H1 (cell line): ENCODE results near the gene MEX3C. TPM values are rescaled to one million over a fixed set of nuclear protein-coding genes. Genes with fewer than 3 reads are reported as not detected.

Source experiments
- ASH2L ChIP-seq: fragments of 200-600, 300-600 bp; sonication (generic); IDR thresholded peaks from one replicate; pipeline ENCODE4 v1.7.1; 2017; ENCODE audit warnings: low read length
- BRCA1 ChIP-seq: IDR thresholded peaks from 2 replicates; pipeline ENCODE4 v1.6.1; 2012; ENCODE audit warnings: low read depth, low read length, improper control_type of control experiment
- EP300 ChIP-seq, 2 experiments: IDR thresholded peaks; 1 replicate in 1 of 2; 2 replicates in 1 of 2; pipeline ENCODE4 v1.6.1; 2011 to 2012; ENCODE audit warnings: low read depth in 2 of 2, low read length in 2 of 2, mild to moderate bottlenecking in 2 of 2, borderline replicate concordance in 1 of 2, inconsistent platforms in 1 of 2, moderate library complexity in 1 of 2
- EZH2 ChIP-seq: fragments of 200-600 bp; sonication (generic); IDR thresholded peaks from 2 replicates; pipeline ENCODE4 v1.7.1; 2012; ENCODE audit warnings: low read depth, mild to moderate bottlenecking, moderate library complexity, low read length, inconsistent platforms; ENCODE audit not compliant: severe bottlenecking
- FOSL1 ChIP-seq: IDR thresholded peaks from 2 replicates; pipeline ENCODE4 v1.6.1; 2011; ENCODE audit warnings: mild to moderate bottlenecking, low read depth, low read length, moderate library complexity; ENCODE audit not compliant: insufficient read depth
- KDM5A ChIP-seq: fragments of 200-600 bp; IDR thresholded peaks from 2 replicates; pipeline ENCODE4 v1.7.1; 2012; ENCODE audit warnings: mild to moderate bottlenecking, low read length, inconsistent platforms, mixed read lengths
- SP4 ChIP-seq: IDR thresholded peaks from 2 replicates; pipeline ENCODE4 v1.6.1; 2012; ENCODE audit warnings: low read length, inconsistent platforms
- SRF ChIP-seq: IDR thresholded peaks from 2 replicates; pipeline ENCODE4 v1.6.1; 2011; ENCODE audit warnings: mild to moderate bottlenecking, low read depth, low read length, moderate library complexity
- YY1 ChIP-seq: IDR thresholded peaks from 2 replicates; pipeline ENCODE4 v1.6.1; 2011; ENCODE audit warnings: low read depth, mild to moderate bottlenecking, low read length
- polyA plus RNA-seq, 7 experiments: library from polyadenylated mRNA; depleted of rRNA in 3 of 7; stranded (reverse) in 5 of 7; unstranded in 2 of 7; fragments of >200 nt in 5 of 7; fragments of 200-250 nt in 2 of 7; gene quantifications; 1 replicate in 5 of 7; 2 replicates in 1 of 7; 4 replicates in 1 of 7; pipeline versions ENCODE4 v1.2.1 to v1.2.3, GENCODE V29; 2011 to 2013; ENCODE audit warnings: missing spikeins in 2 of 7, mixed read lengths in 2 of 7
- total RNA-seq: library from RNA; stranded (reverse); fragmentation: NEBNext Ultra II Directional; extraction: Animal tissue kit (Norgen Biotek cat#: 25700); gene quantifications from 2 replicates; pipeline ENCODE4 v1.2.1, GENCODE V29; 2021

The MEX3C gene
- total and polyA plus RNA-seq, 2 of the 8 experiments (the other 6 are each of a cell fraction or from before 2014, with no cell fraction given), result 48.2 to 103 TPM

DNA sequence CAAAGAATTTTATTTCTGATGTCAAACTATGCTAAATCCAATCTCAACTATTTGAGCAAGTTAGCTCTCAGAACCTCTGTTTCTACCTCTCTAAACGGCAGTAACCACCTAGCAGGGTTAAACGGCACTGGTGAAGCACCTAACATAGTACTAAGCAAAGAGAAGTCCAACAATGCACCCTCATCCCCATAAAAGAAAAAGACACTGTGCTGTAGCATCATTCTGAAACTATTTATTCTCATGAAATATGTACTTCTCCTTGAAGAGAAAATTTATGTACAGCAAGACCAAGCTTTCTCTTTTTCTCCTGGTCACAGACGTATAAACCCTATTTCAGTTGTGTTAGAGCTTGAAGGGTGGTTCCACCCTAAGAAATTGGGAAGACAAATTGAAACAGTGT, 4.8 kb downstream of the MEX3C start (continued):
- no peak for TF ChIP-seq SRF
- TF ChIP-seq YY1, result no peak
- TF ChIP-seq FOSL1, result no peak
- no peak for TF ChIP-seq ASH2L
- no peak for TF ChIP-seq SP4
- no peak for TF ChIP-seq BRCA1
- TF ChIP-seq EZH2, result no peak
- no peak for TF ChIP-seq KDM5A
- no peak for TF ChIP-seq EP300 (IDR thresholded peaks at IDR 0.05; ENCODE audit: borderline replicate concordance in 1 of 2, low read depth in 2 of 2, low read length in 2 of 2)
